Effector memory CD8-positive, alpha-beta T cell (primary cell): ENCODE data around the gene KAZALD1.

Experiments
- ATAC-seq: fragments of 150-1000 bp; cut with Tn5 transposase; replicated peaks from 2 replicates; pipeline ENCODE4 v1.10.0; 2021; ENCODE audit warnings: mild to moderate bottlenecking, moderate library complexity
- DNase-seq, 3 experiments: peaks; one replicate each; pipeline ENCODE4 v3.0.0; 2021
- H3K27ac Mint-ChIP-seq, 2 donors: one replicate each; pipeline ENCODE4 v1.8.0; 2022; ENCODE audit warnings: mild to moderate bottlenecking in 2 of 2, mixed read lengths in 2 of 2, moderate library complexity in 2 of 2
- H3K27me3 Mint-ChIP-seq, 2 donors: one replicate each; pipeline ENCODE4 v1.8.0; 2022; ENCODE audit warnings: mixed read lengths in 2 of 2
- H3K36me3 Mint-ChIP-seq: one replicate; pipeline ENCODE4 v1.8.0; 2022; ENCODE audit warnings: mild to moderate bottlenecking, moderate library complexity, mixed read lengths; ENCODE audit not compliant: insufficient read depth
- H3K4me1 Mint-ChIP-seq, 2 donors: one replicate each; pipeline ENCODE4 v1.8.0; 2022; ENCODE audit warnings: low read depth in 2 of 2, mixed read lengths in 2 of 2
- H3K4me3 Mint-ChIP-seq, 2 donors: one replicate each; pipeline ENCODE4 v1.8.0; 2022; ENCODE audit warnings: mild to moderate bottlenecking in 2 of 2, mixed read lengths in 2 of 2, moderate library complexity in 2 of 2
- H3K9me3 Mint-ChIP-seq, 2 donors: one replicate each; pipeline ENCODE4 v1.8.0; 2022; ENCODE audit warnings: mixed read lengths in 2 of 2
- total RNA-seq, 9 experiments: gene quantifications; one replicate each; lab custom pipeline; 2026; lab: John Stamatoyannopoulos, UW

KAZALD1 gene, protein sequence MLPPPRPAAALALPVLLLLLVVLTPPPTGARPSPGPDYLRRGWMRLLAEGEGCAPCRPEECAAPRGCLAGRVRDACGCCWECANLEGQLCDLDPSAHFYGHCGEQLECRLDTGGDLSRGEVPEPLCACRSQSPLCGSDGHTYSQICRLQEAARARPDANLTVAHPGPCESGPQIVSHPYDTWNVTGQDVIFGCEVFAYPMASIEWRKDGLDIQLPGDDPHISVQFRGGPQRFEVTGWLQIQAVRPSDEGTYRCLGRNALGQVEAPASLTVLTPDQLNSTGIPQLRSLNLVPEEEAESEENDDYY
- total RNA-seq: 0 to 0.13 (median 0) reads per million in 9 experiments

DNA sequence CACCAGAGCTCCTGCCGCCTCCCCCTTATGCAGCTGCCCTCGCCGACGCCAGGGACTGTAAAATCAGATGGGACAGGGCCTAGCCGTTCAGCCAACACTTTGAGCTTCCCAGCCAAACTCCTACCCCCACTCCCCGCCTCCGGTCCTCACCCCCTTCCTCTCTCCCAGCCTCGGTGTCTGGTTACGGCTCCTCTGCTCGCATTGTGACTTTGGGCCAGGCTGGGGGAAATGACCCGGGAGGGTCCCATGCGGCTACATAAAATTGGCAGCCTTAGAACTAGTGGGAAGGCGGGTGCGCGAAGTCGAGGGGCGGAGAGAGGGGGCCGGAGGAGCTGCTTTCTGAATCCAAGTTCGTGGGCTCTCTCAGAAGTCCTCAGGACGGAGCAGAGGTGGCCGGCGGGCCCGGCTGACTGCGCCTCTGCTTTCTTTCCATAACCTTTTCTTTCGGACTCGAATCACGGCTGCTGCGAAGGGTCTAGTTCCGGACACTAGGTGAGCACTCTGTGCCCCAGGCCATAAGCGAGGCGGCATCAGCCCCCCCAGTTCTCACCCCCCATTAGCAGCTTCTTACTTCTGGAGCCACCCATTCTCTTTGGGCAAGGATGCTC, at the start of gene KAZALD1:
Gene KAZALD1 (plus strand): TSS at position 366 of the 608 bp plus-strand sequence. CDS start 604 bp downstream, outside the sequence.
- no peaks in the 10 kb centered on the region for H3K9me3 Mint-ChIP-seq
- peaks cover 30 to 35% of the 10 kb centered on the region in 2 donors for H3K27me3 Mint-ChIP-seq
- H3K36me3 Mint-ChIP-seq: peaks cover 11% of the 10 kb centered on the region
- ATAC-seq: no peak
- peaks cover 17 to 28% of the 10 kb centered on the region in 2 donors for H3K4me1 Mint-ChIP-seq
- no peak for DNase-seq
- H3K27ac Mint-ChIP-seq: peak within 1 kb of the TSS; percentile 85 to 95
- peak within 1 kb of the TSS; percentile 94 for H3K4me3 Mint-ChIP-seq

DNA sequence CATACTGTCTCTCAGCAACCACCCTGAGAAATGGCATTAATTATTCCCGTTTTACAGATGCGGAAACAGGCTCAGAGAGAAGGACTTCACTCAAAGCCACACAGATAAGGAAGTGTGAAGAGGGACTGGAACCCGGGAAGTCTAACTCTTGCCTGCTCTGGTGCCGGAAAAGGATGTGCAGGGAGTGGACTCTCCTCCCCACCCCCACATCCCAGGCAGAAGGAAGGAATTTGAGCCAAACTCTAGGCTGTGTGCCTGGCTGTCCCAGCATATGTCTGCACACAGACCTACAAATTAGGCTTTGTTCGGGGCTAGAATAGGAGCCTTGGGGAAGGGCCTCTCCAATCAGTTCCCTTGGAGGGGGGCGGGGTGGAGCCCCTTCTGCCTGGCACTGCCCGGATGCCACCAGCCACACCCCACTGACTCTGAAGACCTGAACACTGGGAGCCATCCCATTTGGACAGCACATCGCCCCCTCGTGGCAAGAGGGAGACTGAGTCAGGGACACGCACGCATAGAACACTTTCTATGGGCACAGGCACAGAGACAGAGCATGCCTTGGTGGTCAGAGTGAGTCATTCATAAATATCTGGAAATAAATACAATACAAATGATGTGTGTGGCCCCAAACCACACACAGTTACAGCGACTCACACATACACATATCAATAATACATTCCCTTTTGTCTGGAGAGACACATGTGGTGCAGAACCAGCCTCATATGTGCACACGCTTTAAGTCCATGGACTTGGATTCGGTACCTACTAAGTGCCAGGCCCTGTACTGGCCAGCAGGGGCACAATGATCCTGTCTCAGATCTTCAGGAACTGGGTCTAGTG, 49.0 kb upstream of the KAZALD1 start:
- DNase-seq (peak; percentile 58 to 70 (median 65)), ATAC-seq (peak; percentile 90)
- Mint-ChIP-seq H3K4me1 (peaks cover 16 to 18% of the 10 kb centered on the region in 2 donors), H3K27me3 (peaks cover 29 to 41% of the 10 kb centered on the region in 2 donors), H3K4me3 (no peak overlapping the region), H3K9me3 (no peaks in the 10 kb centered on the region), H3K27ac (peak overlapping the region in 1 of 2 donors; percentile 11), H3K36me3 (peaks cover 6% of the 10 kb centered on the region)

DNA sequence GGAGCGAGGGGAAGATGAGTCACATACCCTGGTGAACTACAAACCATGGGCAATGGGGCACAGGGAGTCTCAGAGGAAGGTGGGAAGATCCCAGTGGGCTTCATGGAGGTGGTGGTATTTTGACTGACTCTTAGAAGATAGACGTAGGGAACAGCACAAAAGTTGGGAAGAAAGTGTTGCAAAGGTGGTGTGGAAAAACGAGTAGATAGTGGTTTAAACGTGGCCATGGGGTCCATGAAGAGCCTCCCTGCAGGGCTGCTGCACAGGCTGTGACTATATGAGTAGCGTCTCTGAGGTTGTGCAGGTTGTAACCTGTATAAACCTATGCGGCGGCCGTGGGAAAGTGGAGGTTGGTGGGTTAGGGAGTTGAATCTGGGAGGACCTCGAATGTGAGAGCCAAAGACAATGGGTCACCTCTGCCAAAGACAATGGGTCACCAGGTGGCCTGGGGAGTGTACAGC, 48.4 kb upstream of the KAZALD1 start:
- peaks cover 6% of the 10 kb centered on the region for H3K36me3 Mint-ChIP-seq
- H3K4me1 Mint-ChIP-seq: peaks cover 18 to 19% of the 10 kb centered on the region in 2 donors
- DNase-seq (no peak), ATAC-seq (no peak)
- H3K4me3 Mint-ChIP-seq: no peak overlapping the region
- no peaks in the 10 kb centered on the region for H3K9me3 Mint-ChIP-seq
- peak overlapping the region in 1 of 2 donors; percentile 11 for H3K27ac Mint-ChIP-seq
- H3K27me3 Mint-ChIP-seq: peaks cover 35 to 47% of the 10 kb centered on the region in 2 donors

DNA sequence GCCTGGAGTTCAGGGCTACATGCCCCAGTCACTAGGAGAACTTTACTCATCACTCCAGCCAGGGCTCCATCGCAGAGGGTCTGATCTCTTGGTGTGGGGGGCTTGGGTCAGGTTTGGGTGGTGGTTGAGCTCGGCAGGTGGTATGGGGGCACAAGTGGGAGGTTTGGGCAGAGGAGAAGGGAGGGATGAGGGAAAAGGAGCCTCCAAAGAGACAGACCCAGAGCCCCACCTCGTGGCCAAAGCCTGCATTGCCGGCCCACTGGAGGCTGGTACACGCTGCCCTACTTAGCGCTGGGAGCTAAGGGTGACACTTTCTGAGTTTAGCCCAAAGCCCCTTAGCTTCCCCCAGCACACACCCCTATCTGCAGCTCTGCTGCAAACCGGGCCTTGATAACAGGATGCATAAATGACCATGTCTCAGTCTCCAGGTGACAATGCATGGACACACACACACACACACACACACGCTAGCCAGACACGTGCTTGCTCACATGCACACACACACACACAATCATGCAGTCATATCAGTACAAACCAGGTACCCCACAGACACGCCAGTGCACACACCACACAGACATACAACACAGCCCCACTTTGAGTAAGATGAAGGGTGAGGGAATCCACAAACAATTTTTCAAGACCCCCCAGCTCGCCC, 47.4 kb upstream of the KAZALD1 start:
- Mint-ChIP-seq H3K4me3 (no peak overlapping the region), H3K9me3 (no peaks in the 10 kb centered on the region), H3K27ac (peak overlapping the region in 1 of 2 donors; percentile 10), H3K4me1 (peaks cover 21 to 22% of the 10 kb centered on the region in 2 donors), H3K36me3 (peaks cover 6% of the 10 kb centered on the region), H3K27me3 (peaks cover 41 to 57% of the 10 kb centered on the region in 2 donors)
- DNase-seq (peak; percentile 73 to 79 (median 77)), ATAC-seq (peak; percentile 52)

DNA sequence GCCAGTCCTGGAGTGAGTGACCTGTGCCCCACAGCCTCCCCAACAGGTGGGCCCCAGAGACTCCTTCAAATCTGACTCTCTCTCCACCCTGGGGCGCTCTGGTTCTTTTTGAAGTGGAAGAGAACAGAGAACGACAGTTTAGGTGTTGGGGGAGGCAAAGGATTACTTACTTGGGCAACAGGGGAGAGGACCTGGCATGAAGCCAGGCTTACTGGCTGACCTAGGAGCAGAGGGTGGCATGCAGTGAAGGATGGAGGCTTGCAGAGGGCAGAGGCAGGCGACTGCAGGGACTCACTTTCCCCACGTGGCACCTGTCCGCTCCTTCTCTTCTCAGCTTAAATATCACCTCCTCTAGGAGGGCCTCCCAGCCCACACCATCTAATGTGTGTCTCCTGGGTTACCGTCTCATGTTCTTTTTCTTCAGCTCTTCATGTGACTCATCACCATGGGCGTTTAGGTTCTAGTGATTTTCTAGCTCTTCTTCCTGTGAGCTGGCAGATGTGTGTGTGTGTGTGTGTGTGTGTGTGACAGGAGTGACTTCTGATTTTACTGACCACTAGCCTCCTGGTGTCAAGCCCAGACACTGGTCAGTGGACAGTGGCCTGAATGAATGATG, 46.7 kb upstream of the KAZALD1 start:
- peaks cover 22 to 25% of the 10 kb centered on the region in 2 donors for H3K4me1 Mint-ChIP-seq
- peaks cover 45 to 63% of the 10 kb centered on the region in 2 donors for H3K27me3 Mint-ChIP-seq
- no peak for ATAC-seq
- H3K9me3 Mint-ChIP-seq: no peaks in the 10 kb centered on the region
- no peak overlapping the region for H3K4me3 Mint-ChIP-seq
- H3K27ac Mint-ChIP-seq: no peak overlapping the region
- no peak for DNase-seq
- peaks cover 6% of the 10 kb centered on the region for H3K36me3 Mint-ChIP-seq

DNA sequence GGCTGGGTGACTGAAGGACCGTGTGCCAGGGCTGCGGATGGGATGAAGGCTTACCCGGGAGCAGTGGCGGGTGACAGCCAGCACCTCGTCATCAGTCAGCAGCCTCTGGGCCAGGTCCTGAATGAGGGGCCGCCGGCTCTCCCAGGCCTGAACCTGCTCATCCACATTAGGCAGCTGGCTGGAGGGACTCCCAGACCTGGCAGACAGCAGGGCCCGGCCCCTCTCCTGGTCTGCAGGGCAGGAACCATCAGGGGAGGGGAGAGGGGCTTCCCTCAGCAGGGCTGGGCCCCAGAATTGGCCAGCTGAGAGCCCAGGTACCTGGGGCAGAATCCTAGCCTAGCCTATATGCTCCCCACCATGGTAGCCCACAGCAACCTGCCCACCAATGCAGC, 46.2 kb upstream of the KAZALD1 start:
- ATAC-seq (no peak), DNase-seq (no peak)
- H3K27ac Mint-ChIP-seq: no peak overlapping the region
- H3K9me3 Mint-ChIP-seq: no peaks in the 10 kb centered on the region
- peaks cover 6% of the 10 kb centered on the region for H3K36me3 Mint-ChIP-seq
- peaks cover 47 to 63% of the 10 kb centered on the region in 2 donors for H3K27me3 Mint-ChIP-seq
- H3K4me3 Mint-ChIP-seq: no peak overlapping the region
- H3K4me1 Mint-ChIP-seq: peaks cover 22 to 25% of the 10 kb centered on the region in 2 donors

DNA sequence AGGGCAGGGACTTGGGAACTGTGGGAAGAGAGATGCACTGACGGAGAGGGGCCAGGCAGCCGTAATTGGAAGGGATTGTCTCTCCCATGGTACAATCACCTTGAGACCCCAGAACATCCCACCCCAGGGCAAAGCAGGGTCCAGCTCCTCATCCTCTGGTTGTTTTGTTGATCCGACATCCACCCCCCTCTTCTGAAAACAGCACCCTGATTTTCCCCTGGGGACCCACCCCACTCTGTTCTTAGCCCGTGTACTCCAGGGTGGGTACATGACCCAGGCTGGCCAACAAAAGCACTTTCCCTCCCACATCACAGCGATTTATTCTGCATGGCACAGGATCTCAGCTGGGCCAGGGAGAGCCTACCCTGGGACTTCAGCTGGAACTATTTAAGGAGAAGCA, 45.0 kb upstream of the KAZALD1 start:
- Mint-ChIP-seq H3K27ac (no peak overlapping the region), H3K27me3 (peaks cover 57 to 70% of the 10 kb centered on the region in 2 donors)
- no peak for DNase-seq

DNA sequence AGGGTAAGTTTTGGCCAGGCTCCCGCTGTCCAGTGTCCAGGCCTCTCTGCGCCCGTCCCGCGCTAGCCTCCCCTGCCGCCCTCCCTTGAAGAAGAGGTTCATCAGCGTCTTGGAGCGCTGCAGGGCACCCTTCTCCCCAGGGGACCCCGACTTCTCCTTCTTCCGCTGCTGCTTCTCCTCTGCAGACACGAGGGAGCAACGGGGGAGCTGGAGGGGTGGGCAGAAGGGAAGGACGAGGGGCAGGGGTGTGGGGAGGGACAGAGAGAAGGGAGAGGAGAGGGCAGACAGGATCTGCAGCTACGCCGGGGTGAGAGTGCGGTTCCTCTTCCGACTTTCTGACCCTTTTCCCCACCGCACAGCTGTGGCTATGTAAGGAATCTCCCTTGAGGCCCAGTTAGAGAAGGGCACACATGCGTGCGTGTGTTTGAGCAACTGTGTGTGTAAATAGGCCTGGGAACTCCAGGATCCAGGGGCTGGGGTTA, 43.6 kb upstream of the KAZALD1 start:
- ATAC-seq (no peak), DNase-seq (no peak)
- Mint-ChIP-seq H3K4me3 (no peak overlapping the region), H3K27ac (no peak overlapping the region), H3K36me3 (peaks cover 9% of the 10 kb centered on the region), H3K4me1 (peaks cover 17 to 20% of the 10 kb centered on the region in 2 donors), H3K9me3 (no peaks in the 10 kb centered on the region), H3K27me3 (peaks cover 58 to 73% of the 10 kb centered on the region in 2 donors)

More for the DNA sequence above, 45.0 kb upstream of the KAZALD1 start:
- Mint-ChIP-seq H3K9me3 (no peaks in the 10 kb centered on the region), H3K36me3 (peaks cover 6% of the 10 kb centered on the region), H3K4me3 (no peak overlapping the region), H3K4me1 (peaks cover 22 to 25% of the 10 kb centered on the region in 2 donors)
- no peak for ATAC-seq

DNA sequence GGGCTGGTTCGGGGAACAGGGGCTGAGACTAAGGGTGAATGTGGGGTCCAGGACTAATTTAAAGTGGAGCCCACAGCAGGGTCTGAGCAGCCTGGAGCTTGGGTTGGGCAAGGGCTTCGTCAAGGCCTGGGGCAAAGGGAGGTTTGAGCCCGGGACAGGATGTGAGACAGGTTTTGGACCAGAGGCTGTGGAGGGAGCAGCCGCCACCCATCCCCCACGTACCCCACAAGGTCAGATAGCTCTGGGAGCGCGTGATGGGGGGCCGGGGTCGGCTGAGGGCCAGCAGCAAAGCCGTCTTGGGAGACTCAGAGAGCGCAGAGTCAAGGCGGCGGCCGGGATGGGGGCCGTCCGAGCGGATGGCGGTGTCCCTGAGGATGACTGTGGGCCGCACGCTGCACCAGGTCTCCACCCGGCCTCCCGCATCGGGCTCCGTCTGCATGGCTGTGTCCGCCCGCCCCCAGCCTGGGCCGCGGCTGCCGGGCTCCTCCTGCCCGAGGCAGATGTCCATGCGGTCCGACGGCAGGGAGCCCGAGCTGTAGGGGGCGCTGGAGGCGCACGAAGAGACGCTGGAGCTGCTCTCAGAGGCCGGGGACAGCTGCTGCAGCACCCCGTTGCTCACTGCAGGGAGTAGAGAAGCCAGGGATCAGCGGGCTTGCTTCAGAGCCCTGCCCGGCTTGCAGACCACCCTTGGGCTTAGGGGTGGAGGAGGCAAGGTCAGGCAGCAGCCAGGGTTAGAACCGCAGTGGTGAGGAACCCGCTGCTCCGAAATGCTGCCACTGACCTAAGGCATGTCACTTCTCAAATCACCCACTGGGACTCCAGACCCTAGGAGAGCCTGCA, 43.0 kb upstream of the KAZALD1 start:
- Mint-ChIP-seq H3K4me3 (no peak overlapping the region), H3K36me3 (peaks cover 7% of the 10 kb centered on the region), H3K4me1 (peaks cover 13 to 16% of the 10 kb centered on the region in 2 donors), H3K27me3 (peaks cover 58 to 69% of the 10 kb centered on the region in 2 donors), H3K27ac (no peak overlapping the region), H3K9me3 (no peaks in the 10 kb centered on the region)
- ATAC-seq (peak; percentile 81), DNase-seq (peak; percentile 68 to 71 (median 68))

DNA sequence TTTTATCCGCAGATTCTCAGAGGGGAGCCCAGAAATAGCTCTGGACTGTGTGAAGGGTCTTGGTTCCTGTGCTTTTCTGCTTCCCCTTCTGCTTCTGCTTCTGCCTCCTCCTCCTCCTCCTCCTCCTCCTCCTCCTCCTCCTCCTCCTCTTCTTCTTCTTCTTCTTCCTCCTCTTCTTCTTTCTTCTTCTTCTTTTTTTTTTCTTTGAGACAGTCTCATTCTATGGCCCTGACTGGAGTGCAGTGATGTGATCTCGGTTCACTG, 42.4 kb upstream of the KAZALD1 start:
- no peak for DNase-seq
- Mint-ChIP-seq H3K27me3 (peaks cover 58 to 69% of the 10 kb centered on the region in 2 donors), H3K27ac (no peak overlapping the region), H3K4me1 (peaks cover 8 to 11% of the 10 kb centered on the region in 2 donors), H3K36me3 (peaks cover 5% of the 10 kb centered on the region), H3K9me3 (no peaks in the 10 kb centered on the region), H3K4me3 (peak overlapping the region in 1 of 2 donors; percentile 17)
- no peak for ATAC-seq

DNA sequence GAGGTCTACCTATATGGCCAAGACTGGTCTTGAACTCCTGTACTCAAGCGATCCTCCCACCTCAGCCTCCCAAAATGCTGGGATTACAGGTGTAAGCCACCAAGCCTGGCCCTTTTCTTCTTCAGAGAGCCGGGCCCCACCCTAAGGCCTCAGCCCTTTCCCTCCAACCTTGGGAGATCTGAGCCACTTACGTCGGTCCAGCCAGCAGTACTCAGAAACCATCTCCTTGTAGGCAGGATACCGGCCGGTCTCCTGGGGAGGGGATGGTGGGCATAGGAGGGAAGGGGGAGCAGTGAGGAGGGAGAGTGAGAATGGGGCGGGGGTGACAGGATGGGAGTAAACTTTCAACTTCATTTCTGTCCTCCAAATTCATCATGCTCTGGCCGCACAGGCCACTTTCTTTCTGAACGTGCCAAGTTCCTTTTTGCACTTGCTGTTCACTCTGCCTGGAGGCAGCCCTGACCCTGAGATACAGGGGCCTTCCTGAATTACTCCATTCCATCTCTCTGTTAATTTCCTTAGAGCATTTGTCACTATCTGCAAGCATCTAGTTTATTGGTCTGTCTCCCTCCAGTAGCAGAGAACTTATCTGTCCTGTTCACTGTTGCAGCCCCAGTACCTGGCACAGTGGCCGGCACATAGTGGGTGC, 41.2 kb upstream of the KAZALD1 start:
- H3K4me3 Mint-ChIP-seq: no peak overlapping the region
- H3K4me1 Mint-ChIP-seq: peaks cover 6 to 7% of the 10 kb centered on the region in 2 donors
- DNase-seq (no peak), ATAC-seq (no peak)
- H3K36me3 Mint-ChIP-seq: peaks cover 7% of the 10 kb centered on the region
- no peak overlapping the region for H3K27ac Mint-ChIP-seq
- H3K9me3 Mint-ChIP-seq: no peaks in the 10 kb centered on the region
- peaks cover 50 to 58% of the 10 kb centered on the region in 2 donors for H3K27me3 Mint-ChIP-seq
